ENCODE results near the gene VTI1A. TPM values are rescaled to one million over a fixed set of nuclear protein-coding genes. Genes with fewer than 3 reads are reported as not detected.

VTI1A gene
- polyA plus RNA-seq, 1 donor from 2014 or later: 28.7 TPM

GRCh38 chr10:112502536-112502935 lies 55.5 kb downstream of the VTI1A start:
- Histone ChIP-seq H2AFZ (ENCODE audit: low read depth, low read length) (no peak overlapping the region), H3K27ac (ENCODE audit: low read length) (no peak overlapping the region), H3K9me2 (ENCODE audit: insufficient read depth, low read length) (no peaks in the 10 kb centered on the region), H3K4me3 (ENCODE audit: low read length) (no peak overlapping the region), H3K27me3 (ENCODE audit: insufficient read depth, low read depth, low read length) (no peaks in the 10 kb centered on the region), H4K20me1 (ENCODE audit: insufficient read depth) (no peaks in the 10 kb centered on the region), H3K9ac (ENCODE audit: low read length) (no peak overlapping the region), H3K4me2 (ENCODE audit: low read length) (no peak overlapping the region), H3K36me3 (ENCODE audit: insufficient read depth, low read length) (no peaks in the 10 kb centered on the region), H3K79me2 (replicated peaks; ENCODE audit: insufficient read depth, low read length) (no peaks in the 10 kb centered on the region), H3F3A (ENCODE audit: insufficient read depth, low read length, poor library complexity, severe bottlenecking) (no peaks in the 10 kb centered on the region), H3K9me3 (ENCODE audit: low read length) (no peaks in the 10 kb centered on the region)
- TF ChIP-seq EZH2 (IDR thresholded peaks at IDR 0.05; ENCODE audit: borderline replicate concordance, insufficient read depth, low read length, poor library complexity, severe bottlenecking): no peak
- TF ChIP-seq SMC3 (conservative IDR thresholded peaks at IDR 0.05; ENCODE audit: poor library complexity): no peak
- no peak for TF ChIP-seq POLR2AphosphoS5 (IDR thresholded peaks at IDR 0.05)
- TF ChIP-seq RAD21 (conservative IDR thresholded peaks at IDR 0.05): no peak
- no peak for TF ChIP-seq EP300 (conservative IDR thresholded peaks at IDR 0.05; ENCODE audit: poor library complexity, severe bottlenecking)
- no peak for TF ChIP-seq TAF1 (IDR thresholded peaks at IDR 0.05; ENCODE audit: low read depth)
- no peak for TF ChIP-seq MXI1 (conservative IDR thresholded peaks at IDR 0.05; ENCODE audit: poor library complexity, severe bottlenecking)
- TF ChIP-seq CTCF (IDR thresholded peaks at IDR 0.05; ENCODE audit: poor library complexity, severe bottlenecking): no peak
- TF ChIP-seq REST (IDR thresholded peaks at IDR 0.05; ENCODE audit: borderline replicate concordance): no peak

GRCh38 chr10:112503643-112504042 lies 56.6 kb downstream of the VTI1A start:
- Histone ChIP-seq H4K20me1 (ENCODE audit: insufficient read depth) (no peaks in the 10 kb centered on the region), H3K36me3 (ENCODE audit: insufficient read depth, low read length) (no peaks in the 10 kb centered on the region), H3K4me3 (ENCODE audit: low read length) (no peak overlapping the region), H2AFZ (ENCODE audit: low read depth, low read length) (no peak overlapping the region), H3K79me2 (replicated peaks; ENCODE audit: insufficient read depth, low read length) (no peaks in the 10 kb centered on the region), H3F3A (ENCODE audit: insufficient read depth, low read length, poor library complexity, severe bottlenecking) (no peaks in the 10 kb centered on the region), H3K27ac (ENCODE audit: low read length) (no peak overlapping the region), H3K9ac (ENCODE audit: low read length) (no peak overlapping the region), H3K27me3 (ENCODE audit: insufficient read depth, low read depth, low read length) (no peaks in the 10 kb centered on the region), H3K4me2 (ENCODE audit: low read length) (no peak overlapping the region), H3K9me2 (ENCODE audit: insufficient read depth, low read length) (no peaks in the 10 kb centered on the region), H3K9me3 (ENCODE audit: low read length) (no peaks in the 10 kb centered on the region)
- TF ChIP-seq MXI1 (conservative IDR thresholded peaks at IDR 0.05; ENCODE audit: poor library complexity, severe bottlenecking) (no peak), POLR2AphosphoS5 (IDR thresholded peaks at IDR 0.05) (no peak), EZH2 (IDR thresholded peaks at IDR 0.05; ENCODE audit: borderline replicate concordance, insufficient read depth, low read length, poor library complexity, severe bottlenecking) (no peak), SMC3 (conservative IDR thresholded peaks at IDR 0.05; ENCODE audit: poor library complexity) (no peak), RAD21 (conservative IDR thresholded peaks at IDR 0.05) (no peak), REST (IDR thresholded peaks at IDR 0.05; ENCODE audit: borderline replicate concordance) (no peak), TAF1 (IDR thresholded peaks at IDR 0.05; ENCODE audit: low read depth) (no peak), EP300 (conservative IDR thresholded peaks at IDR 0.05; ENCODE audit: poor library complexity, severe bottlenecking) (no peak), CTCF (IDR thresholded peaks at IDR 0.05; ENCODE audit: poor library complexity, severe bottlenecking) (no peak)
